Measurements from ENCODE around the gene HS3ST3B1. TPM values are rescaled to one million over a fixed set of nuclear protein-coding genes. Genes with fewer than 3 reads are reported as not detected.

The HS3ST3B1 gene
- total and polyA plus RNA-seq, 2 of the 4 experiments (the other 2 are of a cell fraction) = 3.1 to 4.3 TPM

- TF ChIP-seq RCOR1 (IDR thresholded peaks at IDR 0.05; ENCODE audit: insufficient replicate concordance, low read length) = no peak
Observed at GRCh38 chr17:14359163-14360020, 58.5 kb downstream of the HS3ST3B1 start (continued).

GRCh38 chr17:14360856-14361255 lies 60.0 kb downstream of the HS3ST3B1 start:
- Histone ChIP-seq H4K20me1 (ENCODE audit: insufficient read depth, low read length) (no peaks in the 10 kb centered on the region), H3K4me2 (ENCODE audit: low read depth, low read length) (no peak overlapping the region), H3K18ac (ENCODE audit: low read depth, low read length) (no peak overlapping the region), H3K79me1 (ENCODE audit: low read depth in 1 of 2, low read length in 2 of 2) (no peaks in the 10 kb centered on the region), H4K5ac (ENCODE audit: low read depth, low read length) (no peak overlapping the region), H3K23ac (ENCODE audit: low read depth, low read length) (no peak overlapping the region), H2BK20ac (ENCODE audit: low read depth, low read length) (no peak overlapping the region), H2BK5ac (ENCODE audit: low read depth, low read length, poor library complexity, severe bottlenecking) (no peak overlapping the region), H3K4ac (ENCODE audit: low read depth, low read length) (no peak overlapping the region), H2AK9ac (replicated peaks; ENCODE audit: low read depth, low read length, poor library complexity) (no peak overlapping the region), H3K36me3 (ENCODE audit: control insufficient read depth, insufficient read depth, low read length) (no peaks in the 10 kb centered on the region), H2BK120ac (ENCODE audit: low read depth, low read length) (no peak overlapping the region), H4K8ac (ENCODE audit: low read depth in 2 of 2, low read length in 2 of 2) (no peak overlapping the region), H3K27ac (ENCODE audit: insufficient read depth, low read length) (no peak overlapping the region), H2AFZ (replicated peaks; ENCODE audit: low read length, poor library complexity) (no peak overlapping the region), H3K14ac (replicated peaks; ENCODE audit: low read depth, low read length) (no peak overlapping the region), H3K27me3 (ENCODE audit: control insufficient read depth, insufficient read depth, low read length) (no peaks in the 10 kb centered on the region), H3K9me3 (ENCODE audit: control insufficient read depth, insufficient read depth, low read length) (no peaks in the 10 kb centered on the region), H3K9me1 (ENCODE audit: insufficient read depth, low read length) (peaks cover 3% of the 10 kb centered on the region; the same call in 1 of the 2 replicates), H3K4me3 (ENCODE audit: insufficient read depth, low read depth, low read length) (no peak overlapping the region), H3K9ac (ENCODE audit: low read depth, low read length) (no peak overlapping the region), H4K91ac (ENCODE audit: insufficient read depth, low read depth, low read length) (no peak overlapping the region), H3K4me1 (ENCODE audit: control insufficient read depth, insufficient read depth, low read length) (no peaks in the 10 kb centered on the region), H3K56ac (ENCODE audit: extremely low read depth, insufficient read depth, low read length) (no peak overlapping the region), H2BK15ac (ENCODE audit: low read depth, low read length) (no peak overlapping the region), H2AK5ac (ENCODE audit: low read depth, low read length) (no peak overlapping the region)
- intact Hi-C loops (cut with micrococcal nuclease) = no loop called here
- CTCF ChIA-PET = no interaction called here
- POLR2A ChIA-PET (ENCODE audit: unreplicated experiment) = no interaction called here
- in situ Hi-C loops (cut with MboI; ENCODE audit: low sequenced_read_pairs) = no loop called here
- no CpG with 5 or more reads among the region's 4 CpGs for WGBS, 2 experiments (ENCODE audit: extremely low coverage in 2 of 2, insufficient read length in 1 of 2)
- ATAC-seq (ENCODE audit: low read depth) (no peak), DNase-seq (no peak)
- no TSS peak for BruUV-seq (replicated peaks)
- dilution Hi-C loops (cut with HindIII; ENCODE audit: low sequenced_read_pairs, unreplicated experiment) = no loop called here
- no peak for TF ChIP-seq RFX5 (IDR thresholded peaks at IDR 0.05; ENCODE audit: low read depth, low read length)
- no peak for TF ChIP-seq BHLHE40 (IDR thresholded peaks at IDR 0.05; ENCODE audit: low read depth, low read length)
- no peak for TF ChIP-seq CEBPB (IDR thresholded peaks at IDR 0.05; ENCODE audit: low read depth, low read length)
- TF ChIP-seq MXI1 (IDR thresholded peaks at IDR 0.05; ENCODE audit: borderline replicate concordance, low read depth, low read length) = no peak
- TF ChIP-seq POLR2A (IDR thresholded peaks at IDR 0.05; ENCODE audit: low read depth, low read length) = no peak
- TF ChIP-seq CHD1 (IDR thresholded peaks at IDR 0.05; ENCODE audit: low read depth, low read length) = no peak
- no peak for TF ChIP-seq SMC3 (IDR thresholded peaks at IDR 0.05; ENCODE audit: low read depth, low read length)
- TF ChIP-seq FOS (IDR thresholded peaks at IDR 0.05; ENCODE audit: low read depth, low read length) = no peak
- no peak for TF ChIP-seq ELK1 (IDR thresholded peaks at IDR 0.05; ENCODE audit: borderline replicate concordance, low read depth, low read length)
- TF ChIP-seq NFE2L2 (IDR thresholded peaks at IDR 0.05; ENCODE audit: low read depth, low read length) = no peak
- no peak for TF ChIP-seq RAD21 (IDR thresholded peaks at IDR 0.05; ENCODE audit: low read length)
- no peak for TF ChIP-seq CTCF (conservative IDR thresholded peaks at IDR 0.05; ENCODE audit: low read depth, low read length)
- TF ChIP-seq MAFK (IDR thresholded peaks at IDR 0.05; ENCODE audit: low read depth, low read length) = no peak
